Measurements from ENCODE around the gene XCR1.

The XCR1 gene

DNA sequence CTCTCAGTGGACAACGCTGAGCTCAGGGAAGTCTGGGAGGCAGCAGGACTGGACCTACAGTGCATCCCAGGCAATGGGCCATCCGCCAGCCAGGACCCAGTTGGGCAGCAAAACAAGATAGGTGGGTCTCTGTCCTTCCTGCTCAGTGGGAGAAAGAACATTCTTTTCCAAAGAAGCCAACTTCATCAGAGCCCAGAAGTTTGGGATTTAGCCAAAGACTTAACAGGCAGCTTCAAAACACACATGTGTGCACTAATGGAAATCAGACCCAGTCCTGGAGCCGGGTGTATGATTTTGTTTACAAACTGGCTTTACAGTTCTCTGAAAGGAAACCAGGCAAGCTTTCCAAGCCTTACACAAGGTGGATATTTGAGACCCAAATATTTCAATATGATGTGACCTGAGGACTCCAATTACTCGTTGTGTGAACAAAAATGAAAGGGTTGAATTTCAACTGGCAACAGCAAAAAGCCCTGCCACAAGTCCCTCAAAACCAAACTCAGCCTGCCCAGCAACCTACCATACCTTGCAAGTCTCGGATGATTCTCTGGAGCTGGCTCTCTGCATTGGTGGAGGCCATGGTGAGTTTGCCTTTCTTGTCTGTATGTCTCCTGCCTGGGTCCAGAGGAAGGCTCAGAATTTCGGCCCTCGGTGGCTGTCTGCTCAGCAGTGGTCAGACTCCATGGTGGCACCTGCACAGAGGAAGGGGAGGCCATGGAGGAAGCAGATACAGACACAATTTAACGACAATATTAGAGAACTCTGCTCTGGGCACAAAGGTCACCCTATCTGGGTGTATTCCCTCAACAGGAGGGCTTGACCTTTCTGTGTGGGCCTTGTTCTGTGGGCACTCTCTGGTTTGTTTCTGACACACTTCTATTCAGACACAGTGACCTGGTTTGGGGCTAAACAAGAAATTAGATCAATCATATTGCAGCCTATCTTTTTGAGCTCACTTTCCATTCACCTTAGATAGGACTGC is 42.7 kb downstream of the XCR1 start:
- no peak overlapping the region for H3K27ac ChIP-seq (replicated peaks; ENCODE audit: low read length)
- no peak for DNase-seq (ENCODE audit: low spot score)

GRCh38 chr3:45983770-45984169 is 43.5 kb downstream of the XCR1 start:
- no peak overlapping the region for H3K4me2 ChIP-seq (ENCODE audit: insufficient read depth, low read length, poor library complexity, severe bottlenecking)
- WGBS, 2 donors (ENCODE audit: extremely low coverage in 2 of 2, insufficient read length in 2 of 2, insufficient replicate concordance in 1 of 2), result no CpG with 5 or more reads among the region's 3 CpGs
- H4K91ac ChIP-seq (ENCODE audit: low read depth, low read length, poor library complexity), result no peak overlapping the region
- no peak overlapping the region for H2BK15ac ChIP-seq (ENCODE audit: low read length)
- DNase-seq (ENCODE audit: low spot score), result no peak
- no peak overlapping the region for H3K4ac ChIP-seq (ENCODE audit: low read length)
- H3K23ac ChIP-seq (ENCODE audit: low read depth, low read length, poor library complexity), result no peak overlapping the region
- no peak overlapping the region for H2BK120ac ChIP-seq (ENCODE audit: low read depth, low read length)
- H3K36me3 ChIP-seq (replicated peaks in 1 of 2; ENCODE audit: control insufficient read depth in 2 of 2, insufficient read depth in 2 of 2, low read length in 2 of 2), result peaks cover 22 to 63% of the 10 kb centered on the region in 2 donors
- H2AFZ ChIP-seq (ENCODE audit: low read length), result no peak overlapping the region
- no peaks in the 10 kb centered on the region for H3K9me3 ChIP-seq (replicated peaks in 1 of 2; ENCODE audit: control insufficient read depth in 2 of 2, insufficient read depth in 1 of 2, low read depth in 1 of 2, low read length in 2 of 2)
- H3K14ac ChIP-seq (ENCODE audit: low read length), result no peak overlapping the region
- H2BK5ac ChIP-seq (ENCODE audit: low read length), result no peak overlapping the region
- H2AK5ac ChIP-seq (ENCODE audit: low read depth, low read length), result no peak overlapping the region
- H3K27me3 ChIP-seq (ENCODE audit: control insufficient read depth in 3 of 3, insufficient read depth in 3 of 3, low read depth in 1 of 3, low read length in 3 of 3), result no peaks in the 10 kb centered on the region
- no peak overlapping the region for H2BK12ac ChIP-seq (ENCODE audit: low read length)
- H3K79me1 ChIP-seq (ENCODE audit: low read depth, low read length), result no peaks in the 10 kb centered on the region
- H3K4me3 ChIP-seq (ENCODE audit: low read length in 2 of 2), result no peak overlapping the region
- no peak overlapping the region for H4K8ac ChIP-seq (ENCODE audit: low read depth, low read length)
- H3K4me1 ChIP-seq (ENCODE audit: control insufficient read depth in 2 of 2, insufficient read depth in 1 of 2, low read depth in 1 of 2, low read length in 2 of 2), result peaks cover 0 to 6% of the 10 kb centered on the region in 2 donors
- H3K18ac ChIP-seq (ENCODE audit: low read length), result no peak overlapping the region
- H3K9ac ChIP-seq (ENCODE audit: low read depth, low read length, poor library complexity), result no peak overlapping the region
- no peak overlapping the region for H3K27ac ChIP-seq (replicated peaks; ENCODE audit: low read length)

More for the DNA sequence above, 42.7 kb downstream of the XCR1 start:
- Histone ChIP-seq H3K27me3 (ENCODE audit: control insufficient read depth in 3 of 3, insufficient read depth in 3 of 3, low read depth in 1 of 3, low read length in 3 of 3) (no peaks in the 10 kb centered on the region), H2AFZ (ENCODE audit: low read length) (no peak overlapping the region), H2BK5ac (ENCODE audit: low read length) (no peak overlapping the region), H3K9ac (ENCODE audit: low read depth, low read length, poor library complexity) (no peak overlapping the region), H2BK120ac (ENCODE audit: low read depth, low read length) (no peak overlapping the region), H2BK15ac (ENCODE audit: low read length) (no peak overlapping the region), H2AK5ac (ENCODE audit: low read depth, low read length) (no peak overlapping the region), H3K36me3 (replicated peaks in 1 of 2; ENCODE audit: control insufficient read depth in 2 of 2, insufficient read depth in 2 of 2, low read length in 2 of 2) (peaks cover 17 to 56% of the 10 kb centered on the region in 2 donors), H3K18ac (ENCODE audit: low read length) (no peak overlapping the region), H3K4me3 (ENCODE audit: low read length in 2 of 2) (no peak overlapping the region), H3K4me2 (ENCODE audit: insufficient read depth, low read length, poor library complexity, severe bottlenecking) (no peak overlapping the region), H3K79me1 (ENCODE audit: low read depth, low read length) (no peaks in the 10 kb centered on the region), H3K14ac (ENCODE audit: low read length) (no peak overlapping the region), H3K4me1 (ENCODE audit: control insufficient read depth in 2 of 2, insufficient read depth in 1 of 2, low read depth in 1 of 2, low read length in 2 of 2) (peaks cover 3 to 6% of the 10 kb centered on the region in 2 donors), H3K9me3 (replicated peaks in 1 of 2; ENCODE audit: control insufficient read depth in 2 of 2, insufficient read depth in 1 of 2, low read depth in 1 of 2, low read length in 2 of 2) (no peaks in the 10 kb centered on the region), H2BK12ac (ENCODE audit: low read length) (no peak overlapping the region), H3K4ac (ENCODE audit: low read length) (no peak overlapping the region), H3K23ac (ENCODE audit: low read depth, low read length, poor library complexity) (no peak overlapping the region), H4K91ac (ENCODE audit: low read depth, low read length, poor library complexity) (no peak overlapping the region), H4K8ac (ENCODE audit: low read depth, low read length) (no peak overlapping the region)
- WGBS, 2 donors (ENCODE audit: extremely low coverage in 2 of 2, insufficient read length in 2 of 2, insufficient replicate concordance in 1 of 2), result no CpG with 5 or more reads among the region's 8 CpGs

GRCh38 chr3:45981346-45982074 is 45.8 kb downstream of the XCR1 start:
- Histone ChIP-seq H3K4me2 (ENCODE audit: insufficient read depth, low read length, poor library complexity, severe bottlenecking) (no peak overlapping the region), H3K27ac (replicated peaks; ENCODE audit: low read length) (no peak overlapping the region), H4K91ac (ENCODE audit: low read depth, low read length, poor library complexity) (no peak overlapping the region), H2BK120ac (ENCODE audit: low read depth, low read length) (no peak overlapping the region), H3K14ac (ENCODE audit: low read length) (no peak overlapping the region), H3K23ac (ENCODE audit: low read depth, low read length, poor library complexity) (no peak overlapping the region), H3K9ac (ENCODE audit: low read depth, low read length, poor library complexity) (no peak overlapping the region), H3K18ac (ENCODE audit: low read length) (no peak overlapping the region), H4K8ac (ENCODE audit: low read depth, low read length) (no peak overlapping the region), H3K79me1 (ENCODE audit: low read depth, low read length) (no peaks in the 10 kb centered on the region), H3K36me3 (replicated peaks in 1 of 2; ENCODE audit: control insufficient read depth in 2 of 2, insufficient read depth in 2 of 2, low read length in 2 of 2) (peaks cover 24 to 82% of the 10 kb centered on the region in 2 donors), H2BK12ac (ENCODE audit: low read length) (no peak overlapping the region), H2BK15ac (ENCODE audit: low read length) (no peak overlapping the region), H3K9me3 (replicated peaks in 1 of 2; ENCODE audit: control insufficient read depth in 2 of 2, insufficient read depth in 1 of 2, low read depth in 1 of 2, low read length in 2 of 2) (no peaks in the 10 kb centered on the region), H3K4me1 (ENCODE audit: control insufficient read depth in 2 of 2, insufficient read depth in 1 of 2, low read depth in 1 of 2, low read length in 2 of 2) (no peaks in the 10 kb centered on the region), H3K4me3 (ENCODE audit: low read length in 2 of 2) (no peak overlapping the region), H2AK5ac (ENCODE audit: low read depth, low read length) (no peak overlapping the region), H3K27me3 (ENCODE audit: control insufficient read depth in 3 of 3, insufficient read depth in 3 of 3, low read depth in 1 of 3, low read length in 3 of 3) (no peaks in the 10 kb centered on the region), H3K4ac (ENCODE audit: low read length) (no peak overlapping the region), H2AFZ (ENCODE audit: low read length) (no peak overlapping the region), H2BK5ac (ENCODE audit: low read length) (no peak overlapping the region)
- no peak for DNase-seq (ENCODE audit: low spot score)
- no CpG with 5 or more reads among the region's 2 CpGs for WGBS, 2 donors (ENCODE audit: extremely low coverage in 2 of 2, insufficient read length in 2 of 2, insufficient replicate concordance in 1 of 2)

GRCh38 chr3:45980819-45981218 is 46.5 kb downstream of the XCR1 start:
- Histone ChIP-seq H3K9me3 (replicated peaks in 1 of 2; ENCODE audit: control insufficient read depth in 2 of 2, insufficient read depth in 1 of 2, low read depth in 1 of 2, low read length in 2 of 2) (no peaks in the 10 kb centered on the region), H2BK15ac (ENCODE audit: low read length) (no peak overlapping the region), H3K36me3 (replicated peaks in 1 of 2; ENCODE audit: control insufficient read depth in 2 of 2, insufficient read depth in 2 of 2, low read length in 2 of 2) (peaks cover 24 to 89% of the 10 kb centered on the region in 2 donors), H2AFZ (ENCODE audit: low read length) (no peak overlapping the region), H3K27me3 (ENCODE audit: control insufficient read depth in 3 of 3, insufficient read depth in 3 of 3, low read depth in 1 of 3, low read length in 3 of 3) (no peaks in the 10 kb centered on the region), H3K4me1 (ENCODE audit: control insufficient read depth in 2 of 2, insufficient read depth in 1 of 2, low read depth in 1 of 2, low read length in 2 of 2) (no peaks in the 10 kb centered on the region), H4K91ac (ENCODE audit: low read depth, low read length, poor library complexity) (no peak overlapping the region), H3K9ac (ENCODE audit: low read depth, low read length, poor library complexity) (no peak overlapping the region), H3K23ac (ENCODE audit: low read depth, low read length, poor library complexity) (no peak overlapping the region), H3K79me1 (ENCODE audit: low read depth, low read length) (no peaks in the 10 kb centered on the region), H3K27ac (replicated peaks; ENCODE audit: low read length) (no peak overlapping the region), H2BK12ac (ENCODE audit: low read length) (no peak overlapping the region), H3K4me2 (ENCODE audit: insufficient read depth, low read length, poor library complexity, severe bottlenecking) (no peak overlapping the region), H3K4ac (ENCODE audit: low read length) (no peak overlapping the region), H3K4me3 (ENCODE audit: low read length in 2 of 2) (no peak overlapping the region), H2AK5ac (ENCODE audit: low read depth, low read length) (no peak overlapping the region), H4K8ac (ENCODE audit: low read depth, low read length) (no peak overlapping the region), H3K18ac (ENCODE audit: low read length) (no peak overlapping the region), H2BK120ac (ENCODE audit: low read depth, low read length) (no peak overlapping the region), H3K14ac (ENCODE audit: low read length) (no peak overlapping the region), H2BK5ac (ENCODE audit: low read length) (no peak overlapping the region)
- no CpG with 5 or more reads among the region's 2 CpGs for WGBS, 2 donors (ENCODE audit: extremely low coverage in 2 of 2, insufficient read length in 2 of 2, insufficient replicate concordance in 1 of 2)
- no peak for DNase-seq (ENCODE audit: low spot score)

All from neuronal stem cell (in vitro differentiated cells).